HG03469 (cell line): Measurements from ENCODE around the gene HSPBAP1.

Experiments used
- ATAC-seq: cut with Tn5 transposase; IDR thresholded peaks from one replicate; pipeline ENCODE4 v1.9.1; 2021; ENCODE audit warnings: mild to moderate bottlenecking, moderate library complexity, moderate number of reproducible peaks; ENCODE audit not compliant: unreplicated experiment

Gene HSPBAP1

GRCh38 chr3:122690096-122690495 lies 103.5 kb downstream of the HSPBAP1 start:
- ATAC-seq, result no peak
